Stimulated activated CD4-positive, alpha-beta T cell treated with anti-CD3 and anti-CD28 coated beads, Interleukin-2, amount 100 ng/mL, for 24 hours (primary cell): ENCODE data around the gene CCT4.
A peak's percentile ranks its signal among the peaks of the same experiment; 100 is the strongest.
"Not testable (repeated sequence)": the region's sequence is repeated elsewhere in the genome, so short reads cannot be mapped to it uniquely, and the experiment has no call there.

Experiments used
- DNase-seq, 2 donors: peaks; one replicate each; pipeline ENCODE4 v3.0.0-alpha.2; 2020

The CCT4 gene, protein sequence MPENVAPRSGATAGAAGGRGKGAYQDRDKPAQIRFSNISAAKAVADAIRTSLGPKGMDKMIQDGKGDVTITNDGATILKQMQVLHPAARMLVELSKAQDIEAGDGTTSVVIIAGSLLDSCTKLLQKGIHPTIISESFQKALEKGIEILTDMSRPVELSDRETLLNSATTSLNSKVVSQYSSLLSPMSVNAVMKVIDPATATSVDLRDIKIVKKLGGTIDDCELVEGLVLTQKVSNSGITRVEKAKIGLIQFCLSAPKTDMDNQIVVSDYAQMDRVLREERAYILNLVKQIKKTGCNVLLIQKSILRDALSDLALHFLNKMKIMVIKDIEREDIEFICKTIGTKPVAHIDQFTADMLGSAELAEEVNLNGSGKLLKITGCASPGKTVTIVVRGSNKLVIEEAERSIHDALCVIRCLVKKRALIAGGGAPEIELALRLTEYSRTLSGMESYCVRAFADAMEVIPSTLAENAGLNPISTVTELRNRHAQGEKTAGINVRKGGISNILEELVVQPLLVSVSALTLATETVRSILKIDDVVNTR

DNA sequence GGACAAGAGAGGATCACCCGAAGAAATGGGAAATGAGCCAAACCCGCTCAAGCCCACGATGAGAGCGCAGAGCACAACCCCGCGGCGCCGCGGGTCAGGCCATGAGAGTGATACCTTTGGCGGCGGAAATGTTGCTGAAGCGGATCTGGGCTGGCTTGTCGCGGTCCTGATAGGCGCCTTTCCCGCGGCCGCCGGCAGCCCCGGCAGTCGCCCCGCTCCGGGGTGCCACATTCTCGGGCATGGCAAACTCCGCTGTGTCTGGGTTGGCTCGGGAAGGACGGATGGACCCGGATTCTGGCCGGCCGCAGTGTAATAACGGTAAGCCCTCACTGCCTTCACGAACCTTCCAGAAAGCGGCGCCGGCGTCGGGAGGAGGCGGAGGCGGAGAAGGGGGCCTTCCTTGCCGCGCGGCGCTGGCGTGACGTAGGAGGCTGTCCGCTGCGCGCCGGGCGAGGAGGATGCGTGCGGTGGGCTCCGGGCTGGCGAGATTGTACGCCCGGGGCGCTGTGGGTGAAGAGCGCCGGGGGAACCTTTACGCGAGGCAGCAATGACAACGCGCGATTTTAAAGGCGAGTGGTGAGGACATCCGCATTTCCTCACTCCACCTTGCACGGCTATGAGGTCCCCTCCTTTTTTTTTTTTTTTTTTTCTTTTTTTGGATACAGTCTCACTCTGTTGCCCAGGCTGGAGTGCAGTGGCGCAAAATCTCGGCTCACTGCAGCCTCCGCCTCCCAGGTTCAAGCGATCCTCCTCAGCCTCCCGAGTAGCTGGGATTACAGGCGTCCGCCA is at the start of gene CCT4:
Gene CCT4, minus strand, starts transcription at position 390 of the 789 bp plus-strand sequence. Its CDS starts 149 bp downstream, at position 241.
- DNase-seq: peak; percentile 91 to 92

DNA sequence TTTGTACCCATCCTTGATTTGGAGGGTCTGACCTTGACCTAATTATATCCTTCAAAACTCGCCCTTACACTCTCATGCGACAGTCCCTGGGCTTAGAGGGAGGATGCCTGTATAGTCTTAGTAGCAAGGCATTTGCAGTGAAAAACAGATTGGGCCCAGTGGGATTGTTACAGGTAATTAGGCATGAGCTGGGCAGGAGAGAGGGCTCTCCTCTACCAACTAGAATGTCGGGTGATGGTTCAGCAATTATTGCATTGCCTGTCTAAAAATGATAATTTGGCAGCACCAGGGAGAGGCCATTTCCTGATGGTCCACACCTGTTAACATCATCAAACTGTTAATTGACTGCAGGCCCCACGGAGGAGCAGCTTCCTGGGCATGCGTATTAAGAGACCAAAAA is 49.4 kb upstream of the CCT4 start:
- no peak for DNase-seq

DNA sequence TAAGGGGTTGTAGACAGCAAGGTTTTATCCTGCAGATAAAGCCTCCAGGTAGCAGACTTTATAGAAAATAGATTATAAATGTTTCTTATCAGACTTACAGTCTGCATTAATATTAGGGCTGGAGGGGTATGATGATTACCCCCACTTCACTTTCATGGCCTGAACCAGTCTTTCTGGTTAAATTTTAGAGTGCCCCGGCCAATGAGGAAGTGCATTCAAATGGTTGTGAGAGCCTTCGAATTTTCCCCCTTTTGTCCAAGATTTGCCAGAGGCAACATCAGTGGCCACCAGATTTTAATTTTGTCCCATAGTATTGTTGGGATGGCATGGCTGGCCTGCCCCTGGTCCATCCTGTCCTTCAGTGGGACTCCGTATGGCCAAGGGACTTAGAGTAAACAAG is 48.6 kb upstream of the CCT4 start:
- DNase-seq: no peak

DNA sequence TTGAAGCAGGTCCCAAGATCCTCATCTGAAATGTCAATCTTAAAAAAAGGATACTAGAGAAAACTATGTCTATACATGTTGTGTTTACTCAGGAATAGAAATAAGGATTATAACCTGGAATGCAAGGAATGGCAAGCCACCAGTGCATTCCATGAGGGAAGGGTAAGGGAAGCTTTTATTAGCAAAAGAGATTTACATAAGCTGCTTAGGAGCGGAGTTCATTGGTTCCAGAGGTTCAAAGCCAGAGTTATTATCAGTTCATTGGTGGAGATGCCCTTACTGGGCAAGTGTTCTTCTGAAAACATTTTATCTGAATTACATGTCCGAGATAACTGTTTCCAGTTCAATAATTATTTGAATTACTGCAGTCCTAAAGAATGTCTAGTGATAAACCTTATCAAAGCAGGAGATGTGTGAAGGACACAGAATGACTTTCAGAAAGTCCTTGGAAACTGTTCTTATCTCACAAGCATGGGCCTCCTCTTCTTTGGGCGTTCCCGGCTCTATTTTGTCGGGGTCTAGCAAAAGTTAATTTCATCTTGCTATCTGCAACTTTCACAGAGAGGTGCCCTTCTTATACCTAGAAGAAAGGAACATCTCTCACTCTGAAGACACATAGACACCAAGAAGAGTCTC is 40.5 kb upstream of the CCT4 start:
- no peak for DNase-seq

GRCh38 chr2:61926531-61927477 is 38.3 kb upstream of the CCT4 start:
- no peak for DNase-seq

DNA sequence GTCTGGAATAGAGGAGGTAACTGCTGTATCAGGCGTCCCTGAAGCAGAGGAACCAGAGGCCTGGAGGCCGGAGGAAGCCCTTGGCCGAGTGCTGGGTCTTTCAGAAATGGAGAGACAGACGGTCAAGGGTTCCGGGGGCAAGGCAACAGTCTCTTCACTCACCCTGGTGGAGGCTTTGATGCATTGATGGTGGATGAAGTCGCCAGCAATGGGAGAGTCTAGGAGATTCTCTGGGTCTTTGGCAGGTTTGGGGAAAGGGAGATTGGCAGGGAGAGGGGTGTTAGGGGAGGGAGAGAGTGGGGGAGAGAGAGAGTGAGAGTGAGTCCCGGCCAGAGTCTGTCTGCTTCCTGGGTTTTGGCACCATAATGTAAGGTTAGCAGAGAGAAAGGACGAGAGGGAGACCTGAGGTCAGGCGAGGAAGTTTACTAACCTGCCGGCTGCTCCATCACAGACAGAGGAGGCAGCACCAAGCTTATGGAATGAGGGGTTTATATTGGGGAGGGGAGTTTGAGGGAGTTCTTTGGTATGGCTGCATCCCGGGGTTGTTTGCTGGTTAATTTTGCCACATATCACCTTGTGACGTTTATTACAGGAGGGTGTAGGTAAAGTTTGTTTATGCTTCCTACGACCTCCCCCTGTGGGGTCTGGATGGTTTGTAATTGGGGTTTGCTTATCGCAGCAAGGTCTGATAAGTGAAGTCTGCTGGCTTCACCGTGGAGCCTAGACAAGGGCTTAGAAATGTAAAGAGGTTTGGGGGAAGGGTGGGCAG is 36.6 kb upstream of the CCT4 start:
- no peak for DNase-seq

DNA sequence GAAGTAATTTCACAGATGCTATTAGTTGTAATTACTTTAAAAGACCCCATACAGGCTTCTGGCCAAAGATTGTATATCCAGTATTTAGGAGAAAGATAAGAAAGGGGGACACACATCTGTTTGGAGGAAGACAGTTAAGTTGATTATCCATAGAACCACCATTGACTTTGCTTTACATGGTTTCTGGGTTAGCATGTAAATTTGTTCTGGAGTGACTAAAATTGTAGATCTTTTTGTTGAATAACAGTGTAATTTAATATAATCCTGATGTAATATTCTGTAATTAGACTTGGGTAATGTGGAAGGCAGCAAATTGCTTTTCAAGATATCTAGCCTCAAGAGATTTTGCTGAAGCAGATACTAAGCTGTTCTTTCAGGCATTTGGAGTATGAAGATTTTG is 34.3 kb upstream of the CCT4 start:
- DNase-seq: no peak

- DNase-seq: no peak
Observed at GRCh38 chr2:61920548-61920947, 32.1 kb upstream of the CCT4 start.

- not testable (repeated sequence) for DNase-seq
Observed at GRCh38 chr2:61914794-61915193, 26.3 kb upstream of the CCT4 start.

GRCh38 chr2:61911510-61911909 is 23.1 kb upstream of the CCT4 start:
- no peak for DNase-seq

GRCh38 chr2:61910603-61911002 is 22.1 kb upstream of the CCT4 start:
- no peak for DNase-seq

DNA sequence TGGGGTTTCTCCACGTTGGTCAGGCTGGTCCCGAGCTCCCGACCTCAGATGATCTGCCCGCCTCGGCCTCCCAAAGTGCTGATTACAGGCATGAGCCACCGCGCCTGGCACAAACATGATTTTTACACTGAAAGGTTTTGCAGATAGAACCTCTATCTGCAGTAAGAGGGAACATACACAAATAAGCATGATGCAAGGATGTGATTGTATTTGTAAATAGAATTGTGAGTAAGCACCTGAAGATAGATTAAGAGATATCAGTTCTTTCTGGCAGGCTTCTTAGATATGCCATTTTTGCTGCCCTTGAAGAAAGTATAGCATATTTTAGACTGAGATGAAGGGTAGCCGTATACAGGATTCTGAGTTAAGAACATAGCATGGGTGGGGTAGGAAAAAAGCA is 20.7 kb upstream of the CCT4 start:
- no peak for DNase-seq

DNA sequence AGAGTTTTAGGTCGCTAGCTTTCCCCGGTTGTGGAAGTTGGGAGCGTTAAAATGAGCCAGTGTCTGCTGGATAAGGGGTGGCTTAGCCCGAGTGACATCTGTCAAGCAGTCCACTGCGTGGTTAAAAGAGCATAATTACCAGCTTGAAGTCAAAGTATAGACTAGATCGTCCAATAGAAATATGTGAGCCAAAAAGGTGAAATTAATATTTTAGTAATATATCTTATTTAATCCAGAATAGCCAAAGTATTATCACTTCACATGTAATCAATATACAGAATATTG is 17.7 kb upstream of the CCT4 start:
- no peak for DNase-seq

- peak; percentile 85 to 88 for DNase-seq
Observed at GRCh38 chr2:61905372-61906185, 17.1 kb upstream of the CCT4 start, which contains the start of gene COMMD1. Gene COMMD1, plus strand, starts transcription at chr2:61905674. Its CDS starts 5 bp downstream, at chr2:61905679.

DNA sequence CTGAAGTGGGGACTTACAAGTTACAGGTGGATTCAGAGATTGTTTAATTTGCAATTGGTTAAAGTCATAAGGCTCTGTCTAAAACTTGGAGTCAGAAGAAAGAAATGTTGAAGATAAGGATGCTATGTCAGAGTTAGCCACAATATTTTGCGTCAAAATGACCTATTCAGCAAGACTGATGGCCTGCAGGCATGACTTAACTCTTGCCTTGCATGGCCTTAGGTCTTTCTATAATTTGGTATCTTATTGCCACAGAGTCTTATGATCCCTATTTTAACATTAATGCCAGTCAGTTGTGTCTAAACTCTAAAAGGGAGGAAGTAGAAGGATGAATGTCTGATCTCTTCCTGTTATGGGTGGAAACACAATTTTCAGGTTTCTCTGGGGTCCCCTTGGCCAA is 11.8 kb upstream of the CCT4 start:
- no peak for DNase-seq

- DNase-seq: no peak
Observed at GRCh38 chr2:61898810-61899209, 10.4 kb upstream of the CCT4 start.

- DNase-seq: peak; percentile 38 to 43
Observed at GRCh38 chr2:61887717-61888266, 664 bp downstream of the CCT4 start.

DNA sequence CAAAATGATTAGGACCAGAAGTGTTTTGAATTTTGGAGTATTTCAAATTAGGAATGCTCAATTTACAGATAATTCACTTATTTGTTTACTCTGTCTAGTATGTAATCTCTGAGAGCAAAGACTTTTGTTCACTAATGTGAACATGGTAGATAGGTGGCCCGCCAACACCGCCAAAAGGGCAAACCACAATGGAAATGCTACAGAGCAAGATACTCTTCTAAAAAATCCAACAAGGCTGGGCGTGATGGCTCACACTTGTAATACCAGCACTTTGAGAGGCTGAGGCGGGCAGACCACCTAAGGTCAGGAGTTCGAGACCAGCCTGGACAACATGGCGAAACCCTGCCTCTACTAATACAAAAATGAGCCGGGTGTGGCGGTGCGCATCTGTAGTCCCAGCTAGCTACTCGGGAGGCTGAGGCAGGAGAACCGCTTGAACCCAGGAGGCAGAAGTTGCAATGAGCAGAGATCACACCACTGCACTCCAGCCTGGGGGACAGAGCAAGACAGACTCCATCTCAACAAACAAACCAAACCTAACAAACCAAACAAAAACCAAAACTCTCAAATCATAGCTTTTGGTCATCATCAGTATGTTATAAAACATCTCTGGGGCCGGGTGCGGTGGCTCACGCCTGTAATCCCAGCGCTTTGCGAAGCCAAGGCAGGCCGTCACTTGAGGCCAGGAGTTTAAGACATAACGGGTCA is 2.4 kb downstream of the CCT4 start:
- DNase-seq: no peak

- no peak for DNase-seq
Observed at GRCh38 chr2:61882850-61883249, 5.6 kb downstream of the CCT4 start.

DNA sequence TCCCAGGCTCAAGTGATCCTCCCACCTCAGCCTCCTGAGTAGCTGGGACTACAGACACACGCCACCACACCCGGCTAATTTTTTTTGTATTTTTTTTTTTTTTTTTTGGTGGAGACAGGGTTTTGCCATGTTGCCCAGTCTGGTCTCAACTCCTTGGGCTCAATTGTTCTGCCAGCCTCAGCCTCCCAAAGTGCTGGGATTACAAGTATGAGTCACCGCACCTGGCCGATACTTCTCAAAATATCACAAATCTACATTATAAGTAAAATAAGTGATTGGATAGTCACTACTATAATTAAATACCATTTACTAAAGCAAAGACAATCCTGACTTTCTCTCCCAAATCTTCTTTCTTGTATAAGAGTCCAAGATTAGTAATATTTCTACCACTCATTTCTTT is 9.1 kb downstream of the CCT4 start:
- DNase-seq: not testable (repeated sequence)
